RPMI8226 (cell line): ENCODE results near the gene SALL3.
"Not testable (repeated sequence)": the region's sequence is repeated elsewhere in the genome, so short reads cannot be mapped to it uniquely, and the experiment has no call there.

ENCODE experiments used
- DNase-seq: peaks from one replicate; pipeline ENCODE4 v3.0.0-alpha.2; 2015

Gene SALL3

GRCh38 chr18:78979730-78980278, at the start of gene SALL3:
Gene SALL3, plus strand, starts transcription at chr18:78979818. Its CDS starts 457 bp downstream, at chr18:78980275.
- DNase-seq: no peak

- DNase-seq: no peak
Measured at GRCh38 chr18:78932281-78932680, 47.3 kb upstream of the SALL3 start.

- DNase-seq: no peak
Measured at GRCh38 chr18:78934003-78934402, 45.6 kb upstream of the SALL3 start.

- no peak for DNase-seq
Measured at GRCh38 chr18:78934551-78935225, 44.9 kb upstream of the SALL3 start.

- no peak for DNase-seq
Measured at GRCh38 chr18:78935406-78935805, 44.2 kb upstream of the SALL3 start.

GRCh38 chr18:78936251-78937005, 43.2 kb upstream of the SALL3 start:
- no peak for DNase-seq

GRCh38 chr18:78937166-78937565, 42.5 kb upstream of the SALL3 start:
- DNase-seq: no peak

- DNase-seq: no peak
Measured at GRCh38 chr18:78939105-78939504, 40.5 kb upstream of the SALL3 start.

- no peak for DNase-seq
Measured at GRCh38 chr18:78939734-78940494, 39.7 kb upstream of the SALL3 start.

- not testable (repeated sequence) for DNase-seq
Measured at GRCh38 chr18:78942236-78942635, 37.4 kb upstream of the SALL3 start.

- no peak for DNase-seq
Measured at GRCh38 chr18:78945628-78946027, 34.0 kb upstream of the SALL3 start.

- no peak for DNase-seq
Measured at GRCh38 chr18:78947291-78947690, 32.3 kb upstream of the SALL3 start.

GRCh38 chr18:78948221-78948620, 31.4 kb upstream of the SALL3 start:
- no peak for DNase-seq

- DNase-seq: no peak
Measured at GRCh38 chr18:78948707-78949106, 30.9 kb upstream of the SALL3 start.

GRCh38 chr18:78949216-78949615, 30.4 kb upstream of the SALL3 start:
- no peak for DNase-seq

- DNase-seq: no peak
Measured at GRCh38 chr18:78950386-78950785, 29.2 kb upstream of the SALL3 start.

GRCh38 chr18:78953566-78953965, 26.1 kb upstream of the SALL3 start:
- no peak for DNase-seq

- no peak for DNase-seq
Measured at GRCh38 chr18:78955051-78955450, 24.6 kb upstream of the SALL3 start.

GRCh38 chr18:78957140-78957539, 22.5 kb upstream of the SALL3 start:
- DNase-seq: no peak

- no peak for DNase-seq
Measured at GRCh38 chr18:78960709-78961108, 18.9 kb upstream of the SALL3 start.

GRCh38 chr18:78962098-78962497, 17.5 kb upstream of the SALL3 start:
- no peak for DNase-seq

GRCh38 chr18:78964727-78965126, 14.9 kb upstream of the SALL3 start:
- DNase-seq: not testable (repeated sequence)

GRCh38 chr18:78965260-78965659, 14.4 kb upstream of the SALL3 start:
- no peak for DNase-seq
